SK-N-SH (cell line): ENCODE measurements around the gene WWTR1. TPM values are rescaled to one million over a fixed set of nuclear protein-coding genes. Genes with fewer than 3 reads are reported as not detected.

Experiments used
- CTCF ChIA-PET: fragments of 300-600, 350-600 bp; formaldehyde crosslinking; extraction: SDS; loops from one replicate; lab custom pipeline; 2021; lab: Yijun Ruan, JAX
- POLR2A ChIA-PET: fragments of 350-600 bp; sonication (Branson Sonifier 250); formaldehyde crosslinking; extraction: SDS; loops from one replicate; lab custom pipeline; 2020; ENCODE audit warnings: antibody characterized with exemption, inconsistent platforms; lab: Yijun Ruan, JAX
- DNase-seq: peaks from one replicate; pipeline ENCODE4 v3.0.0; 2012
- H2AFZ ChIP-seq: fragments of 200-600 bp; sonication (generic); 2 replicates; pipeline ENCODE4 v1.8.1; 2016; ENCODE audit warnings: antibody characterized with exemption, mild to moderate bottlenecking, low read depth
- H3F3A ChIP-seq: fragments of 200-600 bp; sonication (generic); replicated peaks from 2 replicates; pipeline ENCODE3; 2016; ENCODE audit warnings: antibody characterized with exemption, mild to moderate bottlenecking; ENCODE audit not compliant: insufficient read depth
- H3K27ac ChIP-seq, 2 experiments: fragments of 200-500 bp in 1 of 2; fragments of 200-600 bp in 1 of 2; sonication (Bioruptor generic) in 1 of 2; sonication (generic), shearing (Covaris generic) in 1 of 2; 2 replicates each; pipeline versions ENCODE4 v1.5.1 to v1.6.1; 2014 to 2016; ENCODE audit warnings: low read depth in 2 of 2, inconsistent platforms in 1 of 2, low read length in 1 of 2, mild to moderate bottlenecking in 1 of 2, mixed read lengths in 1 of 2
- H3K27me3 ChIP-seq: fragments of 200-600 bp; sonication (generic), shearing (Covaris generic); 2 replicates; pipeline ENCODE4 v1.6.1; 2016; ENCODE audit warnings: mixed run types; ENCODE audit not compliant: insufficient read depth
- H3K36me3 ChIP-seq, 2 experiments: fragments of 200-500 bp in 1 of 2; fragments of 200-600 bp in 1 of 2; sonication (Bioruptor generic) in 1 of 2; sonication (generic) in 1 of 2; replicated peaks in 1 of 2; 2 replicates each; pipeline versions ENCODE3 to v1.5.1; 2014 to 2016; ENCODE audit warnings: low read length in 1 of 2, mild to moderate bottlenecking in 1 of 2; ENCODE audit not compliant: insufficient read depth in 2 of 2, control insufficient read depth in 1 of 2
- H3K4me1 ChIP-seq, 2 experiments: fragments of 200-500 bp in 1 of 2; fragments of 200-600 bp in 1 of 2; sonication (Bioruptor generic) in 1 of 2; sonication (generic), shearing (Covaris generic) in 1 of 2; 2 replicates each; pipeline versions ENCODE4 v1.5.1 to v1.6.1; 2014 to 2016; ENCODE audit warnings: low read depth in 1 of 2, low read length in 1 of 2, mixed run types in 1 of 2; ENCODE audit not compliant: insufficient read depth in 2 of 2, control insufficient read depth in 1 of 2
- H3K4me2 ChIP-seq: fragments of 200-600 bp; sonication (generic), shearing (Covaris generic); 2 replicates; pipeline ENCODE4 v1.6.1; 2017; ENCODE audit warnings: mixed run types
- H3K4me3 ChIP-seq, 2 experiments: fragments of 200-500 bp in 1 of 2; fragments of 200-600 bp in 1 of 2; sonication (Bioruptor generic) in 1 of 2; sonication (generic), shearing (Covaris generic) in 1 of 2; 2 replicates each; pipeline versions ENCODE4 v1.5.1 to v1.8.1; 2014 to 2016; ENCODE audit warnings: low read depth in 2 of 2, inconsistent platforms in 1 of 2, low read length in 1 of 2, mild to moderate bottlenecking in 1 of 2, mixed read lengths in 1 of 2, moderate library complexity in 1 of 2
- H3K79me2 ChIP-seq: fragments of 200-600 bp; sonication (generic); 2 replicates; pipeline ENCODE4 v1.8.1; 2017; ENCODE audit warnings: mild to moderate bottlenecking; ENCODE audit not compliant: insufficient read depth
- H3K9ac ChIP-seq: fragments of 200-600 bp; sonication (generic); 2 replicates; pipeline ENCODE4 v1.6.1; 2017; ENCODE audit warnings: mixed run types
- H3K9me2 ChIP-seq: fragments of 200-600 bp; sonication (generic); 2 replicates; pipeline ENCODE4 v1.6.1; 2017; ENCODE audit warnings: mixed run types
- H3K9me3 ChIP-seq: fragments of 200-600 bp; sonication (generic); 2 replicates; pipeline ENCODE4 v1.6.1; 2017; ENCODE audit warnings: mixed run types, mild to moderate bottlenecking, moderate library complexity
- H4K20me1 ChIP-seq: fragments of 200-600 bp; sonication (generic); 2 replicates; pipeline ENCODE4 v1.6.1; 2017; ENCODE audit warnings: mild to moderate bottlenecking, mixed run types; ENCODE audit not compliant: insufficient read depth
- ELF1 ChIP-seq: IDR thresholded peaks from 2 replicates; pipeline ENCODE4 v1.4.0; 2012
- FOSL2 ChIP-seq: IDR thresholded peaks from 2 replicates; pipeline ENCODE4 v1.4.0; 2012; ENCODE audit warnings: low read depth, mild to moderate bottlenecking, moderate library complexity, borderline replicate concordance
- FOXJ3 ChIP-seq: sonication (generic); formaldehyde crosslinking; IDR thresholded peaks from 2 replicates; pipeline ENCODE4 v1.5.1; 2020; ENCODE audit warnings: mild to moderate bottlenecking, missing genetic modification reagents
- JUND ChIP-seq: IDR thresholded peaks from 2 replicates; pipeline ENCODE4 v1.4.0; 2012
- MEF2A ChIP-seq: IDR thresholded peaks from 2 replicates; pipeline ENCODE4 v1.4.0; 2012; ENCODE audit warnings: low read depth, borderline replicate concordance
- MXI1 ChIP-seq: IDR thresholded peaks from 2 replicates; pipeline ENCODE4 v1.6.1; 2012; ENCODE audit warnings: mild to moderate bottlenecking, low read depth, low read length, improper control_type of control experiment
- NFIC ChIP-seq: IDR thresholded peaks from 2 replicates; pipeline ENCODE4 v1.4.0; 2012; ENCODE audit warnings: borderline replicate concordance
- NRF1 ChIP-seq: IDR thresholded peaks from 2 replicates; pipeline ENCODE4 v1.6.1; 2012; ENCODE audit warnings: low read depth, mild to moderate bottlenecking, low read length
- PBX3 ChIP-seq: IDR thresholded peaks from 2 replicates; pipeline ENCODE4; 2012
- POLR2AphosphoS5 ChIP-seq: IDR thresholded peaks from 2 replicates; pipeline ENCODE4 v1.6.1; 2012; ENCODE audit warnings: low read depth, low read length
- RAD21 ChIP-seq: IDR thresholded peaks from 2 replicates; pipeline ENCODE4 v1.6.1; 2012; ENCODE audit warnings: mild to moderate bottlenecking, low read length
- RCOR1 ChIP-seq: fragments of 150-350 bp; IDR thresholded peaks from 2 replicates; pipeline ENCODE4 v1.6.1; 2017; ENCODE audit warnings: antibody characterized with exemption, low read length
- RFX5 ChIP-seq: IDR thresholded peaks from 2 replicates; pipeline ENCODE4 v1.6.1; 2012; ENCODE audit warnings: mild to moderate bottlenecking, improper control_type of control experiment, low read length
- RXRA ChIP-seq: IDR thresholded peaks from 2 replicates; pipeline ENCODE4 v1.4.0; 2012; ENCODE audit warnings: low read depth, mild to moderate bottlenecking, borderline replicate concordance
- TAF1 ChIP-seq: IDR thresholded peaks from 2 replicates; pipeline ENCODE4 v1.6.1; 2012; ENCODE audit warnings: low read depth, mild to moderate bottlenecking, low read length, moderate library complexity, borderline replicate concordance
- TEAD4 ChIP-seq: IDR thresholded peaks from 2 replicates; pipeline ENCODE4 v1.4.0; 2012; ENCODE audit warnings: mild to moderate bottlenecking, borderline replicate concordance; ENCODE audit not compliant: insufficient read depth
- USF1 ChIP-seq: IDR thresholded peaks from 2 replicates; pipeline ENCODE4 v1.4.0; 2012; ENCODE audit warnings: low read depth, borderline replicate concordance
- YY1 ChIP-seq: IDR thresholded peaks from 2 replicates; pipeline ENCODE4 v1.4.0; 2012; ENCODE audit warnings: low read depth, mild to moderate bottlenecking
- WGBS: methylation state at CpG from one replicate; pipeline ENCODE4 v1.1.6; 2017; ENCODE audit warnings: low lambda C conversion rate; 5-methylcytosine and 5-hydroxymethylcytosine counted together
- polyA plus RNA-seq, 3 experiments: library from polyadenylated mRNA; depleted of rRNA; stranded (reverse); fragments of >200 nt; gene quantifications; 2 replicates each; pipeline ENCODE4 v1.2.3, GENCODE V29; 2012
- TF ChIP-seq, protein P1 (sequence below): fragments of 150-350 bp; IDR thresholded peaks from 2 replicates; pipeline ENCODE4 v1.6.1; 2016; ENCODE audit warnings: mild to moderate bottlenecking, low read depth, low read length
- TF ChIP-seq, protein P2 (sequence below): fragments of 200-600 bp; sonication (generic); IDR thresholded peaks from 2 replicates; pipeline ENCODE4 v1.6.1; 2017; ENCODE audit warnings: antibody characterized with exemption, mild to moderate bottlenecking, moderate library complexity
- TF ChIP-seq, protein P3 (sequence below): IDR thresholded peaks from 2 replicates; pipeline ENCODE4 v1.4.0; 2012; ENCODE audit warnings: low read depth

WWTR1 gene
- polyA plus RNA-seq, 1 of the 3 experiments (the other 2 are of a cell fraction), result 60.6 TPM

- TF ChIP-seq RFX5, result no peak
- peak; percentile 74 for TF ChIP-seq FOSL2
- peak; percentile 74 for TF ChIP-seq PBX3
- peak; percentile 59 for TF ChIP-seq MEF2A
- TF ChIP-seq NRF1, result no peak
- peak; percentile 45; the same call in 1 of the 2 replicates for TF ChIP-seq TEAD4
- peak; percentile 52 for TF ChIP-seq NFIC
- TF ChIP-seq POLR2AphosphoS5, result no peak
- TF ChIP-seq, protein P1, sequence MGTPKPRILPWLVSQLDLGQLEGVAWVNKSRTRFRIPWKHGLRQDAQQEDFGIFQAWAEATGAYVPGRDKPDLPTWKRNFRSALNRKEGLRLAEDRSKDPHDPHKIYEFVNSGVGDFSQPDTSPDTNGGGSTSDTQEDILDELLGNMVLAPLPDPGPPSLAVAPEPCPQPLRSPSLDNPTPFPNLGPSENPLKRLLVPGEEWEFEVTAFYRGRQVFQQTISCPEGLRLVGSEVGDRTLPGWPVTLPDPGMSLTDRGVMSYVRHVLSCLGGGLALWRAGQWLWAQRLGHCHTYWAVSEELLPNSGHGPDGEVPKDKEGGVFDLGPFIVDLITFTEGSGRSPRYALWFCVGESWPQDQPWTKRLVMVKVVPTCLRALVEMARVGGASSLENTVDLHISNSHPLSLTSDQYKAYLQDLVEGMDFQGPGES, result no peak
Measured at GRCh38 chr3:149621218-149622005, 36.4 kb downstream of the WWTR1 start (continued).

DNA sequence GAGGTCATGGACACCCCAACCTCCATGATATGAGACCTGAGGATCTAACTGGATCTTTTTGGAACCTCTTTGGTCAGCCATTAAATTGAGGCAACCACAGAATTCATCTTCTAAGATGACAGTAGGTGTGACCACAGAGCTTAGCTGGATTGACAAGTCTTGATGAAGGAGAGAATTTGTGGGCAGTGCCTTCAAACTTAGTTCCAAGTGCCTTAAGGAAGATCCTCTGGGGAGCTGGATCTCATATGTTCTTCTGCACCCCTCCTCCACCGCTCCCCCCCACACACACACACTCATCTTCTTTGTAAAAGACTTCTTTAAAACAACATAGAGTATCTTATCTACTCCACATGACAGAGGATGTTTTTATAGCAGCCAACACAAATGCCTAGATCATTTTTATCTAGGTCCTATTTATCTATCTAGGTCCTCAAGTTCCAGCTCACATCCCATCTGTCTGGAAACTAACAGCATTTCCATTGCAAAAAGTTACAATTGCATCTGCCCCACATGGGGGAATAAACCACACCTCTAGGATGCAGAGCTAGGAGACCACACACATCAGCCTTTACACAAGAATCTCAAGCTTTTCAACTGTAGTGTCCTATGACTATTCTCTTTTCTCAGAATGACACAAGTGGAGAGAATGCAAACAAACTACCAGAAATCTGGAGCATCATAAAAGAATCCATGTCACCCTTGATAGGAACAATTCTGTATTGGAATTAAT, 37.4 kb downstream of the WWTR1 start:
- Histone ChIP-seq H2AFZ (no peak overlapping the region), H3K9ac (peak overlapping the region; percentile 57; the same call in 1 of the 2 replicates), H3K36me3 (no peaks in the 10 kb centered on the region), H3K9me3 (no peaks in the 10 kb centered on the region), H4K20me1 (peaks cover 11% of the 10 kb centered on the region), H3K4me1 (peaks cover 3 to 43% of the 10 kb centered on the region in 2 experiments; a peak in 3 of 4 replicates), H3K4me2 (peak overlapping the region; percentile 48), H3K4me3 (no peak overlapping the region), H3K27me3 (no peaks in the 10 kb centered on the region), H3F3A (peaks cover 31% of the 10 kb centered on the region), H3K27ac (peak overlapping the region; percentile 40 to 96), H3K9me2 (no peaks in the 10 kb centered on the region), H3K79me2 (peaks cover 82% of the 10 kb centered on the region)
- DNase-seq, result no peak
- ChIA-PET CTCF (interaction anchor here (0.6 kb wide), 1 partner anchor 562 kb away, joined by 3 read pairs; no protein-coding TSS in a partner anchor), POLR2A (no interaction called here)
- TF ChIP-seq JUND (no peak), USF1 (no peak), ELF1 (no peak), MXI1 (no peak), RCOR1 (no peak), NRF1 (no peak), YY1 (no peak), RAD21 (no peak), TEAD4 (no peak), FOXJ3 (CRISPR knock-in tag) (no peak), TAF1 (no peak), RXRA (no peak)
- TF ChIP-seq, protein P2, sequence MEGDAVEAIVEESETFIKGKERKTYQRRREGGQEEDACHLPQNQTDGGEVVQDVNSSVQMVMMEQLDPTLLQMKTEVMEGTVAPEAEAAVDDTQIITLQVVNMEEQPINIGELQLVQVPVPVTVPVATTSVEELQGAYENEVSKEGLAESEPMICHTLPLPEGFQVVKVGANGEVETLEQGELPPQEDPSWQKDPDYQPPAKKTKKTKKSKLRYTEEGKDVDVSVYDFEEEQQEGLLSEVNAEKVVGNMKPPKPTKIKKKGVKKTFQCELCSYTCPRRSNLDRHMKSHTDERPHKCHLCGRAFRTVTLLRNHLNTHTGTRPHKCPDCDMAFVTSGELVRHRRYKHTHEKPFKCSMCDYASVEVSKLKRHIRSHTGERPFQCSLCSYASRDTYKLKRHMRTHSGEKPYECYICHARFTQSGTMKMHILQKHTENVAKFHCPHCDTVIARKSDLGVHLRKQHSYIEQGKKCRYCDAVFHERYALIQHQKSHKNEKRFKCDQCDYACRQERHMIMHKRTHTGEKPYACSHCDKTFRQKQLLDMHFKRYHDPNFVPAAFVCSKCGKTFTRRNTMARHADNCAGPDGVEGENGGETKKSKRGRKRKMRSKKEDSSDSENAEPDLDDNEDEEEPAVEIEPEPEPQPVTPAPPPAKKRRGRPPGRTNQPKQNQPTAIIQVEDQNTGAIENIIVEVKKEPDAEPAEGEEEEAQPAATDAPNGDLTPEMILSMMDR, result no peak
- TF ChIP-seq, protein P3, sequence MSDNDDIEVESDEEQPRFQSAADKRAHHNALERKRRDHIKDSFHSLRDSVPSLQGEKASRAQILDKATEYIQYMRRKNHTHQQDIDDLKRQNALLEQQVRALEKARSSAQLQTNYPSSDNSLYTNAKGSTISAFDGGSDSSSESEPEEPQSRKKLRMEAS, result no peak
- WGBS, result 56% methylated on average over 1 of the region's 1 CpG
